HG03060 (cell line): ENCODE measurements around the gene CLIP1.
"Not testable (repeated sequence)": the region's sequence is repeated elsewhere in the genome, so short reads cannot be mapped to it uniquely, and the experiment has no call there.

Experiments
- ATAC-seq: cut with Tn5 transposase; IDR thresholded peaks from one replicate; pipeline ENCODE4 v1.9.1; 2021; ENCODE audit warnings: low read depth, moderate number of reproducible peaks; ENCODE audit not compliant: unreplicated experiment

CLIP1 gene

DNA sequence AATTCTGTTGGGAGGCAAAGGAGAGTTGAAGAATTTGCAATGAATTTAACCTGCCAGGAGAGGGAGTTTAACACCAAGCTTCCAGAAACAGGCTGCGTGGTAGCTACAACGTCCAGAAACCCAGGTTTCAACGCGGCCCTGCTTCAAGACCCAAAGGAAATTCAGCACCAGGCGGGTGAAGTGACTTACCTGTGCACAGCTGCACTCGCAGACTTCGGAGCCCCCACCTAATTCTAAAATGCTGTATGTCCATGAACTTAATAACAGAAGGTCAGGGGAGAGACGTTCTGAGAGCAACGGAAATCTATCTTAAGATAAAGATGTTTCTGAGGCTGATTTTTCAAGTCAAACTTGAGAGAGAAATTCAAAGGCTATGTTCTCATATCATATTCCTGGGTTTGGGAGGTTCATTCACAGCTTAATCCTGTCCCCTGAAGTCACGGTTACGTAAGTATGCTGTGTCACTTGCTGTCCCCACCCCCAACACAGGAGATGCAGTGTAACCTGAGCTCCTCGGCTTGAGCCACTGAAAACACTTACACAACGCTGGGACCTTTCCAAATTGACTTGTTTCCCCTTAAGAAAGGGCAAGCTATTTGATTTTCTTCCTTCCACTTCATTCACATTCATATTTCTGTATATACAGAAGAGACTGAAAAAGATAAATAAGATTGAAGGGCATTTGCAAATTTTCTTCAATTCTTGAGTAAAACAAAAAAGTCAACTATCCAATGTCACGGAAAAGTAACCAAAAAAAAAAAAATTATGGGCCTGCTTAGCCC is 22.7 kb downstream of the CLIP1 start:
- ATAC-seq, result no peak

DNA sequence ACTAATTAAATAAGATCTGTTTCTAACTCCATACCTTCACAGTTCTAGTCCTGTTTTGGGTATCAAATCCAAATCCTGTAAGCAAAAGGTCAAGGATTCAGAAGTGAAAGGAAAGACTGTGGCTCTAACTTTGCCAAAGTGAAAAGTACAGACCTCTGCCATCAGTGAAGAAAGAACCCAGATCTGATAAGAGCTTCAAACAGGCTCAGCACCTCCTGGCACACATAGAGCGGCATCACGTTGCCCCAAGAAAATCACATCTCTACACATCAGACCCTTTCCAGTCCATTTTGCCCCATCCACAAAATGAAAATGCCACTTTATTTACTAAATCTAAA is 23.2 kb downstream of the CLIP1 start:
- no peak for ATAC-seq

DNA sequence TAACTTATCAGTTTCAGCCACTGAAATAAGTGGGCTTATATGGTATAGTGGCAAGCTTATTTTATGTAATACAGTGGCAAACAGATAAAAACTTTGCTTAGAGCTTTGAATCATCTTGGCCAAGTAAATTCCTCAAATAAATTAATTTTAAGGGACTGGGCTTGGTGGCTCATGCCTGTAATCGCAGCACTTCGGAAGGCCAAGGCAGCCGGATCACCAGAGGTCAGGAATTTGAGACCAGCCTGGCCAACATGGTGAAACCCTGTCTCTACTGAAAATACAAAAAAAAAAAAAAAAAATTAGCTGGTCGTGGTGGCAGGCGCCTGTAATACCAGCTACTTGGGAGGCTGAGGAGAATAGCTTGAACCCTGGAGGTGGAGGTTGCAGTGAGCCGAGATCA is 24.5 kb downstream of the CLIP1 start:
- ATAC-seq, result not testable (repeated sequence)

DNA sequence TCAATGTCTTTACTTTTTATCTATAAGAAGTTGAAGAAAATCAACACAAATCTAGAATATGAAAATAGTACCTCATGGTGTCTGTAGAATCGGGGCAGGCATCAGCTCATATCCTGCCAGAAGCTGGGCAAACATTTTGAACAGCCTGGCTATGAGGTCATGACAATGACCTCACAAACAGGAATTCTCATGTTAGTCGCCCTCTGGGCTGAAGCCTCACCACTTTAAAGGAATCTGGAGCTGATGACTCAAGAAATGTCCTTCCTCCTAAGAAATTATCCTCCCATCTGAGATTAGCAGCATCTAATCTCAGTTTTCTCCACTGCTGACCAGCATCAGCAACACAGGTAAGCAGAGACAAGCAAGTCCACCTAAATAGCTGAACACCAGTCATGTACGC is 27.1 kb downstream of the CLIP1 start:
- ATAC-seq, result no peak

DNA sequence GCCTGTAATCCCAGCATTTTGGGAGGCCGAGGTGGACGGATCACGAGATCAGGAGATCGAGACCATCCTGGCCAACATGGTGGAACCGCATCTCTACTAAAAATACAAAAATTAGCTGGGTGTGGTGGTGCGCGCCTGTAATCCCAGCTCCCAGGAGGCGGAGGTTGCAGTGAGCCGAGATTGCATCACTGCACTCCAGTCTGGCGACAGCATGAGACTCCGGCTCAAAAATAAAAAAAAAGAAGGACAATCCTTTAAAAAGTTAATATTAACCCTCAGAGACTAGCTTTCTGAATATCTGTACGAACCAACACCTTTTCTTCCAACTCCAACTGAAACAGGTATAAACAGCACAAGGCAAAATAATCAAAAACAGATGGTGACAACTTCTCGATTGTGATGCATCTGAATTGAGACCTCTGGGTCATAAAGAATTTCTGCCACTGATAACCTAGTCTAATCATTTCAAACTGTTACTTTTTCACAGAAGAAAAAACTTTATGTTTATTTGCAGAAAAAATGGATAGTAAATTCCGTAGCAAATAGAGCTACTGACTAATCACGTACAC is 27.8 kb downstream of the CLIP1 start:
- no peak for ATAC-seq

DNA sequence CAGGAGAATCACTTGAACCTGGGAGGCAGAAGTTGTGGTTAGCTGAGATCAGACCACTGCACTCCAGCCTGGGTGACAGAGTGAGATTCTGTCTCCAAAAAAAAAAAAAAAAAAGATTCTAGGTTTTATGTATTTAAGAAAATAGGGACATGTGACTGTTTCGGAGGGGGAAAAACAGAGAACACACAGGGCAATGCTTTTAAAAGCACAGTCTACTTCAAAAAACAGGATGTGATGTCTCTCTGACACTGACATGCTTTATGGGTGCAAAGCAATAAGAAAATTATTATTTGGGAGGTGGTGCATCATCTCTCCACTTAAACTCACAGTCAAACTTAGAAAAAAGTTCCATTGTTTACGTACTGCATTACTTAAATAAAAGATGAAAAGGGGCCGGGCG is 28.7 kb downstream of the CLIP1 start:
- no peak for ATAC-seq

DNA sequence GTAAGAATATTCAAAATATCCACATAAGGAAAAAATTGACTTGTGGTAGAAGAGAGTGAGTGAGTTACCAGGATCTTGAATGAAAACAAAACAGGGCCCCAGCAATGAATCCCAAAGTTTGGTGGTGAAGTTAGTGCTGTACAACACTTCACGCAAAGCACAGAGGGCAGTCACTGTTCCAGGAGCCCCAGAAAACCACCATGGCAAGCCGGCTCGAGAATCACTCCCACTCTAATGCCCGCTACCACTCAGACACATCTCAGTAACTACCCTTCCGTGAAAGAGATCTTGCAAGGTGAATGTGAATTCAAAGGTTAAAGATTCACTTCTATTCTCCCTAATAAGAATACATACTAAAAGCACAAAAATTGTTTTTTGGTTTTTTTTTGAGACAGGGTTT is 30.1 kb downstream of the CLIP1 start:
- no peak for ATAC-seq

DNA sequence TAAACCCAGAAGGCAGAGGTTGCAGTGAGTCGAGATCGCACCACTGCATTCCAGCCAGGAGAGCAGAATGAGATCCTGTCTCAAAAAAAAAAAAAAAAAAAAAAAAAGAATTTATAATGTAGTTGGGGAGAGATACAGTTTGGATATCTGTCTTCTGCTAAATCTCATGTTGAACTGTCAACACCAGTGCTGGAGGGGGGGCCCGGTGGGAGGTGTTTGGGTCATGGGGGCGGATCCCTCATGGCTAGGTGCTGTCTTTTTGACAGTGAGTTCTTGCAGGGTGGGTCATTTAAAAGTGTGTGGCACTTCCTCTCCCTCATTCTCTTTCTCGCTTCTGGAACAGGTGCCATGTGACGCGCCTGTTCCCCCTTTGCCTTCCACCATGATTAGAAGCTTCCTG is 32.8 kb downstream of the CLIP1 start:
- no peak for ATAC-seq

DNA sequence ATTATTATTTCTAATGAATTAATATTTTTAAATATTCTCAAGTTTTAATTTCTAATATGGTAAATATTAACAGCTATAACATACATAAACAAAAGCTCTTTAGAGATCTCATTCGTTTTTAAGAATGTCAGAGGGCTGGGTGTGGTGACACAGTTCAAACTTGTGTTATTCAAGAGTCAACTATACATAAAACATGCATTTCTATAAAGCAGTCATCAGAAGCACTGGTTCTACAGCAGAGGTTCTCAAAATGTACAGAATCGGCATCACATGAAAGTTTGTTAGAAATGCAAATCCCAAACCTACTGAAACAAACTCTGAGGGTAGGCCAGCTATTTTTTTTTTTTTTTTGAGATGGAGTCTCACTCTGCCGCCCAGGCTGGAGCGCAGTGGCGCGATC is 34.6 kb downstream of the CLIP1 start:
- no peak for ATAC-seq

DNA sequence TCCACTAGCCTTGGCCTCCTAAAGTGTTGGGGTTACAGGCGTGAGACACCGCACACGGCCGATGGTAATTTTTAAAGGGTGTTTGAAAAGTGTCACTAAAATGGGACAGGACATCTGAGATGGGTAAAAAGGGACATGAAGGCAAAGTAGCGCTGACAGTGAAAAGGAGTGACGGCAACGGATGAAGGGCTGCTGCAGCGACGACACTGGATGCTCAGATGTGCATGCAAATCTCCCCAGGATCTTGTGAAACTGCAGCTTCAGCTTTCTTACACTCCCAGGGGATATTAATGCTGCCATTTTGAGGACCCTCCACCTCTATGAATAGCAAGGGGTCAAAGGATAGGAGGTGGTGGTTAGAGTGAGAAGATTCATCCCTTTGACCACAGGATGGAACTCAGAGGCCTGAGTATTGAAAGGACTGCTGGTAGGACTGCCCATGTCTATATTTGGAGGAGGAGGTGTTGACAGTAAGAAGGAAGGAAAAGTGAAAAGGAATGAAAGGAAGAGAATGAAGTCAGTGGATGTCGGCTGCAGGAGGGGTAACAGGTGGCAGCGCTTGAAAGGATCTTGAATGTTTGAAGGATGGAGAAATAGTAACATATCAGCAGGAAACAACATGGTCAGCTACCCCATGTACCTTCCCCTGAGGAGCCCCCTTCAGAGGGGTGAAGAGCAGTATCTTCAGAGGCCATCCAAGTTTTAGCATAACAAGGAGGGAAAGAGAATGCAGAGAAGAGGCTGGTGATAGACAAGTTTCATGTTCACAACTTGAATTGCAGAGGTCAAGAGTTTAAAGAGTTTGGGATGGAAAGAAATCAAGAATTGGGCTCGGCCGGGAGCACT is 37.1 kb downstream of the CLIP1 start:
- no peak for ATAC-seq

DNA sequence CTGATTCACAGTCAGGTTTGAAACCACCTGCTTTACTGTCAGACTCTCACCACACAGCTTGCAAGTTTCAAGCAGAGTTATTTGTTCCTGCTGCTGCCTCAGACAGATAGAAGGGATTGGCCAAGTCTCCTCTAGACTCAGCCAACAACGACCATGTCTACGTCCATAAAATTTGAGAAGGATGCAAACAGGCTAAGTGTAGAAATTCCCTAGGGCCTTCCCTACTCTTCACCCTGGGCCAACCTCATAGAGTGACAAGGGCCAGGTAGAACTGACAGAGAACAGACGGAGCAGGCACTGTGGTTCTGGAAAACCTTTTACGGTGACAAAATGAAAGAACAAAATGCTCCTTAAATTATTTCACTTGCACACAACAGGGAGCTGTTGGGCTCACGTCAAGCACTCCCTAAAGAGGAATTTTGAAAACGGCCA is 39.5 kb downstream of the CLIP1 start:
- ATAC-seq, result no peak

DNA sequence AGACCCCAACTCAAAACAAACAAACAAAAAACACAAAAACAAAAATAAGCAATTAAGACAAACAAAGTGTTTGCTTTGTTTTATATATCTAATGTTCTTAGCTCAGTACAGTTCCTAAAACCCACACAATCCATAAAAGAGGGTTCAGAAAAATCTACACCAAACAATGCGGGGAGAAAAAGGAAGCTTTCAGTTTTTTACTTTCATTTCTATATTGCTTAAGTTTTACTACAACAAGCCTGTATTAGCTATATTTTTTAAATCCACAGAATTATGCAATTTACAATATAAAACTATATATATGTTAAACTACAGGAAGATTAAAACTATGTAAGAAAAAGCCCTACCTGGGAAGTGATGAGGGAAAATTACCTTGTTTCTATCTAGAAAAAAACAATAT is 41.4 kb downstream of the CLIP1 start:
- ATAC-seq, result no peak

DNA sequence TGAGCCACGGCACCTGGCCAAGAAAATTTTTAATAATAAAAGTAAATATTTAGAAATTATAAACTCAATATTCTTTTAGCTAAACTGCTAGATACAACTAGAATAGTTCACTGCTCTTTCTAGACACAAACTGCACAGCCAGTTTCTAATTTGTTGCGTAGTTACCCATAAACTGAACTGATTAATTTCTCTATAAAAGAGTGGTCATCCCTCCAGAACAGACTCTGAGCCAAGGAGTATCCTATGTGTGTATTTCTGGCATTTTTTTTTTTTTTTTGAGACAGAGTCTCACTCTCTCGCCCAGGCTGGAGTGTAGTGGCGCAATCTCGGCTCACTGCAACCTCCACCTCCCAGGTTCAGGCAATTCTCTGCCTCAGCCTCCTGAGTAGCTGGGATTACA is 45.7 kb downstream of the CLIP1 start:
- ATAC-seq, result not testable (repeated sequence)

DNA sequence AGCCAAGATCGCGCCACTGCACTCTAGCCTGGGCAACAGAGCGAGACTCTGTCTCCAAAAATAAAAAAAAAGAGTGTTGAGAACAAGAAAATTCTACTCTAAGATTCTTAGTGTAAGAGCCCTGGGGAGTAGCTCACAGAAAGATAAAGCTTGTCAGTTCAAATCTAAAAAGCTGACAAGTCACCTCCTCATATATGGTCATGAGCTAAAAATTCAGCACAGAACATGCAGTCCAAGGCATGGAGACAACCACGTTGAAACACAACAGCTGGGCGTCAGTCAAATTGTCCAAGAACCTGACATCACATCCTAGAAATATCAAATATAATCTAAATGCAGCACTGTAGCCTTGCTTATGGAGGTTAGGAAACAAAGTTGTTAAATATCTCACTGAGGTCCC is 47.8 kb downstream of the CLIP1 start:
- no peak for ATAC-seq

DNA sequence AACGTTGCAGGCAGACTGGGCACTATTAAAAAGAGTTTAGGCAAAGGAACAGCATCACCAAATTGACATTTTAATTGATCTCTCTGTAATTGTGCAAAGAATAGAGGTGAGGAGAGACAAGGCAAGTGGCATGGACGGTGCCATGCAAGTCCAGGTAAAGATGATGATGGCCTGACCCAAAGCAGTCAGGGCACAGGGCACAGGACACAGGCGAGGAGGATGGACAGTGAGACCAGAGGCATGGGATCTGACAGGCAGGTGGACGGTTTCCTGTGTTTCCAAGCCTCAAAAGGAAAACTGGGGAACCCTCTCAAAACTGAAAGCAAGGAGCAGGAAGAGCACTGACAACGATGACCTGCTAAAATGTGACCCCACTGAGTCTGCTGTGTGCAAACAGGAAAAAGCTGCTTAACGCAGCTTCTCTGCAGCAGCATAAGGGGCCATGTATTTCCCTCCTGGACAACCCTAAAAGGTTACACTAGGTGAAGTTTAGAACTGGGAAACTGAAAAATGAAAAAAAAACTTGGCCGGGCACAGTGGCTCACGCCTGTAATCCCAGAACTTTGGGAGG is 50.9 kb downstream of the CLIP1 start:
- ATAC-seq, result no peak

DNA sequence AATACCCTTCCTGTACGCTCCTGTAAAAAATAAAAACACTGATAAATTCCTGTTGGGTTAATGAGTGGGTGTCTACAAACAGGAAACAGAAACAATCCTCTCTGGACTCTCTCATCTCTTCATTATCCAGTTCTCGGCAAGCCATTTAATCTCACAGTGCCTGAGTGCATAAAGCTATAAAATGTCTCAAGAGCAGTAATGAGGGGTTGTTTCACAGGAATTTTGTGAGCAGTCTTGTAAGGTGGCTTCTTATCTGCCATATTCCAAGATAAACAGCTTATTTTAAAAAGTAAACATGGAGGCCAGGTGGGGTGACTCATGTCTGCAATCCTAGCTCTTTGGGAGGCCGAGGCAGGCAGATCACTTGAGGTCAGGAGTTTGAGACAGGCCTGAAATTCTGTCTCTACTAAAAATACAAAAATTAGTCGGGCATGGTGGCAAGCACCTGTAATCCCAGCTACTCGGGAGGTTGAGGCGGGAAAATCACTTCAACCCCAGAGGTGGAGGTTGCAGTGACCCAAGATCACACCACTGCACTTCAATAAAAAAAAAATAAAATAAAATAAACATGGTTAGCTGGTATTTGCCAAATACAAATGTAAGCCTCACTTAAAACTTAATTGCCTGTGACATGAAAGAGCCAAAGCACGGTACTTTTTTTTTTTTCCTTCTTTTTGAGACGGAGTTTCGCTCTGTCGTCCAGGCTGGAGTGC is 54.0 kb downstream of the CLIP1 start:
- ATAC-seq, result no peak

DNA sequence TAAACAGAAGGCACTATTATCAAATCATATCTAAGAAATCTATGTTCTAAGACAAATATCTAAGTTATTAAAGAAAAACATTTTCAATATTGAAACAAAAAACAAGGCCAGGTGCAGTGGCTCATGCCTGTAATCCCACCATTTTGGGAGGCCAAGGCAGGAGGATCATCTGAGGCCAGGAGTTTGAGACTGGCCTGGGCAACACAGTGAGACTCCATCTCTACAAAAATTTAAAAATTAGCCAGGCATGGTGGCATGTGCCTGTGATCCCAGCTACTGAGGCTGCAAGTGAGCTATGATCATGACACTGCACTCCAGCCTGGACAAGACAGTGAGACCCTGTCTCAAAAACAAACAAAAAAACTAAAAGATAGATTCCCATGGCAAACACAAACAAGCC is 54.8 kb downstream of the CLIP1 start:
- not testable (repeated sequence) for ATAC-seq

DNA sequence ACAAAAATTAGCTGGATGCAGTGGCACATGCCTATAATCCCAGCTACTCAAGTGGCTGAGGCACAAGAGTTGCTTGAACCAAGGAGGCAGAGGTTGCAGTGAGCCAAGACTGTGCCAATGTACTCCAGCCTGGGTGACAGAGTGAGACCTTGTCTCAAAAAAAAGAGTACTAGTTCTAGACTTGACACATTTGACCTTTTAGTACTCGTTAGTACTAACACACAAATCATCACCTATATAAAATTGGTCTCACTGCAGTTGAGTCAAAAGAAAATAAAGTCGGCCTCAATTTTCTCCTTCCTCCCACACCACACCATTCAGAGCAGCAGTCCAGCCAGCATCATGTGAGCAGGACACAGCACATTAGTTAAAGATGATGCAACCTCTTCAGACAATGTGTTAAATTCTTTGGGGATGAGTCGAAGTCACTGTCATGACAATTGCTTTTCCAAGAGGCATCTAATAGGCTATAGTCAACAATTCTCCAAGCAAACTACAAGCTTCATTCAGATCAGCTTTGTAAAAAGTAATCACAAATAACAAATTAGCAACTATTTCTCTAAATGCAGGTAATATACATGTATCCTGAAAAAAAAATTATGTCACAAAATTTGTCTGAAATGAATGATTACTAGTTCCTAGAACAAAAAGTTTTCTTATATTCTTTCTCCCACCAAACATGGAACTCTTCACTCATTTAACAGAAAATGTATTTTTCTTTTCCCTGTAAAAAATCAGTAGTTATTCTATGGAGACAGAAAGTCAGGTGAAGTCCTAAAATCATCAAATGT is 55.6 kb downstream of the CLIP1 start:
- ATAC-seq, result no peak

DNA sequence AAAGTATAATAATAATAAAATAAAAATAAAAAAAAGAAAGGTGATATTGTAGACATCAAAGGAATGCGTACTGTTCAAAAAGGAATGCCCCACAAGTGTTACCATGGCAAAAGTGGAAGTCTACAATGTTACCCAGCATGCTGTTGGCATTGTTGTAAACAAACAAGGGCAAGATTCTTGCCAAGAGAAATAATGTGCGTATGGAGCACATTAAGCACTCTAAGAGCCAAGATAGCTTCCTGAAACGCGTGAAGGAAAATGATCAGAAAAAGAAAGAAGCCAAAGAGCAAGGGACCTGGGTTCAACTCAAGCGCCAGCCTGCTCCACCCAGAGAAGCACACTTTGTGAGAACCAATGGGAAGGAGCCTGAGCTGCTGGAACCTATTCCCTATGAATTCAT is 57.2 kb downstream of the CLIP1 start:
- ATAC-seq, result not testable (repeated sequence)

DNA sequence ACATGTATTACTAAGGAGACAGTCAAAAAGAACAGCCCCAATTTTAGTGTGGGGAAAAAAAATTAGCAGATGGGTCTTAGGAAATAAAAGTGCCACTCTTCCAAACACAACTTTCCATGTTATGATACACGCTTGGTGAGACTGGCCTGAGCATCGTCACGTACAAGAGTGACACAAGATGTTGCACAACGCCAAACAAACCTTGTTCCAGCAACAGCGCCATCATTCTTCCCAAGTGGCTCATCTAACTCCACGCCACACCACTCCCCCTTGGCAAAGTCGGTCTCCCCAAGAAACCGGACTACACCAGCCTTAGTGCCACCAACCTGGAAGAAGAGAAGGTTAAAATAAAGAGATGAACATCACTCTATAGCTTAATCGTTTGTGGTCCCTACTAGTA is 58.7 kb downstream of the CLIP1 start:
- no peak for ATAC-seq
